Panc1 (cell line): ENCODE measurements around the gene PCDHA6.

Experiments
- CTCF ChIP-seq: fragments of 450-650 bp; IDR thresholded peaks from 2 replicates; pipeline ENCODE4 v1.5.1; 2017; ENCODE audit warnings: mild to moderate bottlenecking
- POLR2AphosphoS5 ChIP-seq: IDR thresholded peaks from 2 replicates; pipeline ENCODE4 v1.6.1; 2012; ENCODE audit warnings: mild to moderate bottlenecking, low read depth, low read length, moderate library complexity
- REST ChIP-seq, 2 experiments: IDR thresholded peaks; 2 replicates each; pipeline ENCODE4 v1.6.1; 2011 to 2012; ENCODE audit warnings: low read depth in 2 of 2, control low read depth in 1 of 2, low read length in 1 of 2, mild to moderate bottlenecking in 1 of 2, moderate library complexity in 1 of 2; ENCODE audit not compliant: insufficient read depth in 1 of 2

GRCh38 chr5:140796718-140797095 is 31.1 kb upstream of the PCDHA6 start:
- TF ChIP-seq REST (IDR thresholded peaks at IDR 0.05; ENCODE audit: insufficient read depth in 1 of 2, low read depth in 2 of 2, low read length in 1 of 2) (no peak), CTCF (no peak), POLR2AphosphoS5 (no peak)
